IgD-negative memory B cell (primary cell): ENCODE results near the gene RHBDF2. TPM values are rescaled to one million over a fixed set of nuclear protein-coding genes. Genes with fewer than 3 reads are reported as not detected.

Experiments
- H3K27ac Mint-ChIP-seq, 3 donors: one replicate each; pipeline ENCODE4 v1.8.0; 2020 to 2022; ENCODE audit warnings: mild to moderate bottlenecking in 3 of 3, mixed read lengths in 3 of 3, moderate library complexity in 1 of 3
- H3K27me3 Mint-ChIP-seq: one replicate; pipeline ENCODE4 v1.8.0; 2021; ENCODE audit warnings: mixed read lengths
- H3K36me3 Mint-ChIP-seq: one replicate; pipeline ENCODE4 v1.8.0; 2020; ENCODE audit warnings: mild to moderate bottlenecking, mixed read lengths
- H3K4me1 Mint-ChIP-seq, 3 donors: one replicate each; pipeline ENCODE4 v1.8.0; 2020 to 2022; ENCODE audit warnings: mixed read lengths in 3 of 3, mild to moderate bottlenecking in 1 of 3
- H3K4me3 Mint-ChIP-seq, 4 donors: one replicate each; pipeline ENCODE4 v1.8.0; 2020 to 2022; ENCODE audit warnings: mild to moderate bottlenecking in 4 of 4, mixed read lengths in 4 of 4, moderate library complexity in 3 of 4
- H3K9me3 Mint-ChIP-seq, 3 donors: one replicate each; pipeline ENCODE4 v1.8.0; 2020 to 2021; ENCODE audit warnings: mixed read lengths in 3 of 3, mild to moderate bottlenecking in 1 of 3
- polyA plus RNA-seq: library from polyadenylated mRNA; unstranded; fragments of 300-500 nt; fragmentation: Illumina TruSeq; gene quantifications from one replicate; pipeline ENCODE4 v1.2.3, GENCODE V29; 2021

The RHBDF2 gene
- polyA plus RNA-seq, 1 donor from 2014 or later, result 160 TPM

GRCh38 chr17:76476736-76477135 is 24.5 kb downstream of the RHBDF2 start:
- Mint-ChIP-seq H3K4me3 (no peak overlapping the region), H3K27ac (peak overlapping the region in 1 of 3 donors; percentile 98), H3K9me3 (no peaks in the 10 kb centered on the region)

DNA sequence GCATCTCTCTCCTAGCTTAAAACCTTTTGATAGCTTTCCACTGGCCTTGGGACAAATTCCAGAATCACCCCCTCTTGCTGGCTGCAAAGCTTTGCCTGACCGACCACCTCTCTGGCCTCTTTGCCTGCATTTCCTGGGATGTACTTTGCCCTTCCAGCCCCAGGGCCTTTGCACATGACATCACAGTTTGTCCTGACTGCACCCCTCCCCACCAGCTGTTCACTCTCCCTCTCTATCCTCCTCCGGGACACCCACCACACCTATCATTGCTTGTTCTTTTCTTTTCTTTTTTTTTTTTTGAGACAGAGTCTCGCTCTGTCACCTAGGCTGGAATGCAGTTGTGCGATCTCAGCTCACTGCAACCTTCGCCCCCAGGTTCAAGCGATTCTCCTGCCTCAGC is 25.9 kb downstream of the RHBDF2 start:
- H3K4me1 Mint-ChIP-seq, result peaks cover 10 to 16% (median 11%) of the 10 kb centered on the region in 3 donors
- H3K9me3 Mint-ChIP-seq, result no peaks in the 10 kb centered on the region
- H3K27ac Mint-ChIP-seq, result peak overlapping the region in 2 of 3 donors; percentile 76 to 91
- peak overlapping the region in 2 of 4 donors; percentile 50 to 55 for H3K4me3 Mint-ChIP-seq
- H3K27me3 Mint-ChIP-seq, result no peaks in the 10 kb centered on the region
- peaks cover 6% of the 10 kb centered on the region for H3K36me3 Mint-ChIP-seq

More at GRCh38 chr17:76476736-76477135, 24.5 kb downstream of the RHBDF2 start:
- H3K4me1 Mint-ChIP-seq, result peaks cover 14 to 18% (median 17%) of the 10 kb centered on the region in 3 donors
- H3K27me3 Mint-ChIP-seq, result no peaks in the 10 kb centered on the region
- peaks cover 9% of the 10 kb centered on the region for H3K36me3 Mint-ChIP-seq

DNA sequence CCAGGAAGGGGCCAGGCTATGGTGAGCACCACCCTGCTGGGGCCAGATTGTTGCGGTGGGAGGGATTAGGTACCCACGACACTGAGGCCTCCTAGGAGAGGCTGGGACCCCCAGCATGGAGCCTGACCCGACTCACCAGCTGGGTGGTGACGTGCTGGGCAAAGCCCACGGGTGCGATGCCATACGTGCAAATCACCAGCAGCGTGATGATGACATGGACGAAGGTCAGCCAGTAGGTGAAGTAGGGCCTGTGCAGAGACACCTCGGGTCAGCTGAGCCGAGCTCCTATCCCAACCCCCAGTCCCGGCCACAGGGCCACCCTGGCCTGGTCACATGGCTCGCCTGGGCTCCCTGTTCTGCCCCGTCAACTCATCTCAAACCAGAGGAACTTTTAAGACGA is 26.3 kb downstream of the RHBDF2 start:
- peaks cover 10 to 16% (median 10%) of the 10 kb centered on the region in 3 donors for H3K4me1 Mint-ChIP-seq
- no peaks in the 10 kb centered on the region for H3K27me3 Mint-ChIP-seq
- H3K36me3 Mint-ChIP-seq, result peaks cover 6% of the 10 kb centered on the region
- H3K27ac Mint-ChIP-seq, result peak overlapping the region in 2 of 3 donors; percentile 46 to 91
- no peaks in the 10 kb centered on the region for H3K9me3 Mint-ChIP-seq
- H3K4me3 Mint-ChIP-seq, result peak overlapping the region in 1 of 4 donors; percentile 50

DNA sequence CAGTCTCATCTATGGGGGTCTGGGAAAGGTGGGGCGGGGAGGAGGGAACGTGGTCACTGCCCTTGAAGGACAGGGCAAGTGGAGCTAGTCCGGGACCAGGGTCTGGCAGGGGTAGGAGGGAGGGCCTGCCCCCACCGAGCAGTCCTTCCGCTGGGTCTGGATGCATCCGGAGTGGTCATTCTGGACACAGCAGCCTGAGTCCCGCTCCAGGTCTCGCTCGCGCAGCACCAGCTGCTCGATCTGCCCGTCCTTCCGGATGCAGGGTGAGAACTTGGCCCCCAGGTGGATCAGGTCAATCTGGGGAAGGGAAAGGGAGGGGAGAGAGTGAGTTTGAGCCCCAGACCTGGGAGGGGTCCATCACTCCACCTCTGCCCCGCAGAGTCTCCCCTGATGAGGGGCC is 27.0 kb downstream of the RHBDF2 start:
- peak overlapping the region in 1 of 3 donors; percentile 91 for H3K27ac Mint-ChIP-seq
- peaks cover 3% of the 10 kb centered on the region for H3K36me3 Mint-ChIP-seq

GRCh38 chr17:76473541-76473985 is 27.7 kb downstream of the RHBDF2 start:
- Mint-ChIP-seq H3K27me3 (no peaks in the 10 kb centered on the region), H3K36me3 (peaks cover 3% of the 10 kb centered on the region), H3K27ac (peak overlapping the region in 1 of 3 donors; percentile 91), H3K9me3 (no peaks in the 10 kb centered on the region), H3K4me3 (peak overlapping the region in 1 of 4 donors; percentile 48), H3K4me1 (peaks cover 5 to 13% (median 9%) of the 10 kb centered on the region in 3 donors)

More for the DNA sequence above, 27.0 kb downstream of the RHBDF2 start:
- Mint-ChIP-seq H3K4me1 (peaks cover 5 to 13% (median 8%) of the 10 kb centered on the region in 3 donors), H3K27me3 (no peaks in the 10 kb centered on the region), H3K9me3 (no peaks in the 10 kb centered on the region), H3K4me3 (peak overlapping the region in 1 of 4 donors; percentile 23)

GRCh38 chr17:76472726-76473125 is 28.5 kb downstream of the RHBDF2 start:
- peaks cover 3% of the 10 kb centered on the region for H3K36me3 Mint-ChIP-seq
- peak overlapping the region in 2 of 3 donors; percentile 53 to 91 for H3K27ac Mint-ChIP-seq
- H3K9me3 Mint-ChIP-seq, result no peaks in the 10 kb centered on the region
- H3K27me3 Mint-ChIP-seq, result no peaks in the 10 kb centered on the region
- H3K4me3 Mint-ChIP-seq, result peak overlapping the region in 1 of 4 donors; percentile 48
- H3K4me1 Mint-ChIP-seq, result peaks cover 5 to 8% (median 7%) of the 10 kb centered on the region in 3 donors

GRCh38 chr17:76472258-76472645 is 29.0 kb downstream of the RHBDF2 start:
- Mint-ChIP-seq H3K4me3 (peak overlapping the region in 2 of 4 donors; percentile 17 to 21), H3K27me3 (no peaks in the 10 kb centered on the region), H3K9me3 (no peaks in the 10 kb centered on the region), H3K4me1 (peaks cover 5 to 8% (median 7%) of the 10 kb centered on the region in 3 donors), H3K27ac (peak overlapping the region in 2 of 3 donors; percentile 86 to 91), H3K36me3 (peaks cover 3% of the 10 kb centered on the region)

DNA sequence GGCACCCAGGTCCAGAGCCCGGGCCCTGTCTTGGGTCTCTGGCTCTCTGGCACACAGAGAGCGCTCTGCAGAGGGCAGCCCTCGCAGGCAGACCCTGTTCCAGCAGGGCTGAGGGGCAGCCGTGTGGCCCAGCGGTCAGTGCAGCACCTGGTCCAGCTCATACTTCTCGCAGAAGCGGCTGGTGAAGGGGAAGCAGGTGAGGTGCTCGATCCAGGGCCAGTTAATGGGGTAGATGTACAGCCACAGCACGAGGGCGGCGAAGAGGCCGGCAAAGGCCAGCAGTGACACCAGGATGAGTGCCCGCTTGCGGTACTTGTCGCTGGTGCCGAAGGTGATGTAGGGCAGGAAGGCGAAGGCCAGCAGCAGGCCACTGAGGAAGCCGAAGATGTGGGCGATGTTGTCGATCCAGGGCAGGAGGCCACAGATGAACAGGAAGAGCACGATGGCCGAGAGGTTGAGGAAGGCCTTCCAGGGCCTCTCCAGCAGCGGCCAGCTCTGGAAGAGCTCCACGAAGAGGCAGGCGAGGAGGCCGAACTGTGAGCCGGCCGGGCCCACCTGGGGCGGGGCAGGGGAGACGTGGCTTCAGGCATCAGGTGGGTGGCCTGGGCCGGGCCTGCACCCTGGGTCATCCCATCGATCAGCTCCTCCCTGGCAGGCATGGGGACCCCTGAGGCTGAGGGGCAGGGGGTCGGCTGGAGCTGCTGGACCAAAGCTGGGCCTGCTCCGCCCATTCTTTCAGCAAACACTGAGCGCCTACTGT is 29.5 kb downstream of the RHBDF2 start:
- H3K36me3 Mint-ChIP-seq, result peaks cover 3% of the 10 kb centered on the region
- H3K27me3 Mint-ChIP-seq, result no peaks in the 10 kb centered on the region
- H3K4me3 Mint-ChIP-seq, result peak overlapping the region in 2 of 4 donors; percentile 38 to 65
- peak overlapping the region; percentile 86 to 91 (median 86) for H3K27ac Mint-ChIP-seq
- peaks cover 5 to 10% (median 8%) of the 10 kb centered on the region in 3 donors for H3K4me1 Mint-ChIP-seq
- H3K9me3 Mint-ChIP-seq, result no peaks in the 10 kb centered on the region

- Mint-ChIP-seq H3K27me3 (no peaks in the 10 kb centered on the region), H3K27ac (peak overlapping the region in 2 of 3 donors; percentile 81 to 91), H3K4me1 (peaks cover 11 to 20% (median 15%) of the 10 kb centered on the region in 3 donors), H3K4me3 (peak overlapping the region in 1 of 4 donors; percentile 43), H3K9me3 (no peaks in the 10 kb centered on the region), H3K36me3 (peaks cover 2% of the 10 kb centered on the region)
These were observed 31.1 kb downstream of the RHBDF2 start for GRCh38 chr17:76469991-76470739.

- Mint-ChIP-seq H3K27ac (peak overlapping the region in 1 of 3 donors; percentile 94), H3K27me3 (no peaks in the 10 kb centered on the region), H3K36me3 (peaks cover 2% of the 10 kb centered on the region), H3K9me3 (no peaks in the 10 kb centered on the region), H3K4me3 (peak overlapping the region in 1 of 4 donors; percentile 70), H3K4me1 (peaks cover 10 to 21% (median 15%) of the 10 kb centered on the region in 3 donors)
These were observed 31.9 kb downstream of the RHBDF2 start for GRCh38 chr17:76469076-76469990.

GRCh38 chr17:76468634-76469010 is 32.6 kb downstream of the RHBDF2 start:
- H3K27ac Mint-ChIP-seq, result peak overlapping the region in 1 of 3 donors; percentile 94

GRCh38 chr17:76467809-76468633 is 33.2 kb downstream of the RHBDF2 start:
- peak overlapping the region in 1 of 4 donors; percentile 70 for H3K4me3 Mint-ChIP-seq
- H3K4me1 Mint-ChIP-seq, result peaks cover 10 to 21% (median 15%) of the 10 kb centered on the region in 3 donors
- no peaks in the 10 kb centered on the region for H3K27me3 Mint-ChIP-seq
- peaks cover 2% of the 10 kb centered on the region for H3K36me3 Mint-ChIP-seq
- no peaks in the 10 kb centered on the region for H3K9me3 Mint-ChIP-seq
- peak overlapping the region; percentile 26 to 94 (median 27) for H3K27ac Mint-ChIP-seq

More at GRCh38 chr17:76468634-76469010, 32.6 kb downstream of the RHBDF2 start:
- H3K4me3 Mint-ChIP-seq, result peak overlapping the region in 1 of 4 donors; percentile 70
- no peaks in the 10 kb centered on the region for H3K9me3 Mint-ChIP-seq
- H3K27me3 Mint-ChIP-seq, result no peaks in the 10 kb centered on the region
- H3K4me1 Mint-ChIP-seq, result peaks cover 10 to 21% (median 15%) of the 10 kb centered on the region in 3 donors
- peaks cover 2% of the 10 kb centered on the region for H3K36me3 Mint-ChIP-seq

- Mint-ChIP-seq H3K4me1 (peaks cover 10 to 21% (median 15%) of the 10 kb centered on the region in 3 donors), H3K27ac (peak within 1 kb of the TSS; percentile 46 to 96 (median 64)), H3K4me3 (peak within 1 kb of the TSS in 2 of 4 donors; percentile 70), H3K27me3 (no peaks in the 10 kb centered on the region), H3K36me3 (no peaks in the 10 kb centered on the region), H3K9me3 (no peaks in the 10 kb centered on the region)
These were observed 33.9 kb downstream of the RHBDF2 start, which contains the start of gene AANAT for GRCh38 chr17:76467366-76467765. AANAT (plus strand) TSS chr17:76467603; CDS start chr17:76468747, 1,144 bp downstream.
